Fibroblast of mammary gland (primary cell): Measurements from ENCODE around the gene TTC28.

Experiments
- DNase-seq: peaks from one replicate; pipeline ENCODE4 v3.0.0-alpha.2; 2010; ENCODE audit warnings: low read depth
- H3K4me3 ChIP-seq: 2 replicates; pipeline ENCODE4 v1.5.1; 2011; ENCODE audit warnings: low read depth, mild to moderate bottlenecking, low read length, moderate library complexity; ENCODE audit not compliant: control insufficient read depth
- CTCF ChIP-seq: conservative IDR thresholded peaks from 2 replicates; pipeline ENCODE4 v1.5.1; 2011; ENCODE audit warnings: low read depth, low read length, inconsistent platforms; ENCODE audit not compliant: control insufficient read depth, insufficient read depth

Gene TTC28

DNA sequence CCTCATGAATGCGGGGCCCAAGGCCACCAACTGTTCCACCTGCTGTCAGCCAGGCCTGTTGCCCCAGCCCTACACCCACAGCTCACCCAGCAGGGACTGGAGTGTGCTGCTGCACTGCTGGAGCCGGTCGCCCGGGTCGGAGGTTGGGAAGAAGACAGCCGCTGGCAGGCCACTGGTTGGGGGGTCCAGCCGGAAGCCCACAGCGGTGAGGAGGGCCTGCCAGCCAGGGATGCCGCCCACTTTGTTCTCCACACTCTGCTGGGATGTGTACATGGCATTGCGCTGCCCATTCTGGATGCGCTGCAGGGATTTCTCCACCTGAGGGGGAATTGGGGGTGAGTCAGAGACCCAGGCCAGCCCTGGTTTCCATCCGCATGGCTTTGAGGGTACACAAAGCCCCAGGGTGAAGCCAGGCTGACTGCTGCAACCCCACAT lies 686.4 kb downstream of the TTC28 start:
- TF ChIP-seq CTCF: no peak
- H3K4me3 ChIP-seq: no peak overlapping the region
- no peak for DNase-seq

DNA sequence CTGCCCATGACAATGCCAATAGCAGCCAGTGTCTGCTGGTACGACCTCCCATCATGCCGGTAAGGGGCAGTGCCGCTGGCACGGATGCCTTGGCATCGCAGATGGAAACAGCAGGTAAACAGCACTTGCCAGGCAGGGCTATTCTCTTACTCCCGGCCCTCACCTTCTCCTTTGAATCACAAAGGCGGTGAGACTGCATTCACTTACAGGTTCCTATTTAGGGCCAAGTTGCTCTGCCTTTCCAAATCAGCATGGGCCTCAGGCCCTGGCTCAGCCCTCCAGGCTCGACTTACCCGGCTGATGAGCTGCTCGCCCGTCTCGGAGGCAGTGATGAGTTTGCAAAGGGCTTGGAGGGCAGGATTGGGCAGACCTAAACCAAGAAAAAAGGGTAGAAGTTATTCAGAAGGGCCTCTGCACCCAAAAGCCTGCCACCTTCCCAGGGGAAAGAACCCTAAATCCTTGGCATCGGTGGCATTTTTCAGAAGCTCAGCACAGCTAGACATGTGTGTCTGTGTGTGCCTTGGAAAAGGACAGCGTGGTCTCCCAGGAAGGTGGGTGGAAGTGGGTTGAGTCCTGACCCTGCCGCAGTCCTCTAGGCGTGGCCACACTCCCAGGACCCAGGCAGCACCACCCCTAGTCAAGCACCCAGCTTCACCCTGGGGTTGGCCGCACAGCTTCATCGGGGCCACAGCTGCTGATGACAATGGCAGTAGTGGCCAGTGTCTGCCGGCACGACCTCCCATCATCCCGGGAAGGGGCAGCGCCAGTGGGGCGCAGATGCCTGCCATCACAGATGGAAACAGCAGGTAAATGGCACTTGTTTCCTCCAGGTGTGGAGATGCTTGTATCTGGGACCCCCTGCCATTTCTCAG lies 687.1 kb downstream of the TTC28 start:
- DNase-seq: no peak
- H3K4me3 ChIP-seq: no peak overlapping the region
- TF ChIP-seq CTCF: no peak

DNA sequence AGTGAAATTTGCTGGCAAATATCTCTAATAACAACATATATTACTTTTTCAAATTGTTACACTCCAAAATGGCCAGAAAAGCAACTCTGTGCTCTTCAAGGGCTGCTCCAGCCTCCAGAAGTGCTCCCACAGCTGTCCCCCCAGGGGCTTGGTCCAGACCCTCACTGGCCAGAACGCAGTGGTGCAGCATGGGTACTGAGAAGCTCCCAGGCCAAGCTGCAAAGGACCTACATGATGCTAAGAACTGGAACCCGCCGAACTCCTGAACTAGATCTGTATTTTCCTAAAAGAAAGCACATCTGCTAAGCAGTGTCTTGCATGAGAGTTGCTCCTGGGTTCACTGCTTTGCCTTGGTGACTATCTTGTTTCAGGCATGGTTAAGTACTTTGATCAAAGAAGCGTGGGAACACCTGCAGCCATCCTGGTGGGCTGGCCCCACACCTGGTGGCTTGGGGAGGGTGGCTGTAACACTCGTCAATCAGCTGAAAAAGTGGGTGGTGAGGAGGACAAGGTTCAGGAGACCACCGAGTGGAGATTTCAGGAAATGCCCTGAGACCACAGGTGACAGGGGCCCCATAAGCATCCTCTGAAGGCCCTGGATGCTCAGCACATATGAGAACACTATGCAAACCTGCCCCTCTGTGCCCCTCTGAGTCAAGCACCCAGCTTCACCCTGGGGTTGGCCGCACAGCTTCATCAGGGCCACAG lies 687.9 kb downstream of the TTC28 start:
- DNase-seq: no peak
- no peak for TF ChIP-seq CTCF
- no peak overlapping the region for H3K4me3 ChIP-seq

DNA sequence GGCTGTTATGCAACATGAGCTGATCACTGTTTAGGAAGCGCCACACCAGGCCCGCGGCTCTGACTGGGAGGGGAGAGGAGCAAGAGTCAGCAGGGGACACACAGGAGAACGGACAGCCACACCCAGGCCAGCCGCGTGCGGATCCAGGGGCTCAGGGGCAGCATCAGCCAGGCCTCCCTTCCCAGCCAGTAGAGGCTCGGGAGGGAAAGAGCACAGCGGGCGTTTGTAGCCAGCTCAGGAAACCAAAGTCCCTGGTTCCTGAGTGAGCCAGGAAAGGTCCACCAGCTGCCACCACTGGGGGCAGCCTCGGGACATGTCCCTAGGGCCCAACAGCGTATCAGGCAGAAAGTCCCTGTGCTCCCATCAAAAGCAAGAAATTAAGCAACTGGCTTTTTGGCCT lies 688.8 kb downstream of the TTC28 start:
- H3K4me3 ChIP-seq: no peak overlapping the region
- TF ChIP-seq CTCF: peak; percentile 60
- peak; percentile 52 for DNase-seq

GRCh38 chr22:27990451-27990840 lies 689.2 kb downstream of the TTC28 start:
- H3K4me3 ChIP-seq: no peak overlapping the region
- no peak for TF ChIP-seq CTCF
- no peak for DNase-seq

- DNase-seq: no peak
- TF ChIP-seq CTCF: no peak
- H3K4me3 ChIP-seq: no peak overlapping the region
Measured at GRCh38 chr22:27989758-27990450, 689.7 kb downstream of the TTC28 start.
